GM12878 (cell line): Measurements from ENCODE around the gene THSD8. TPM values are rescaled to one million over a fixed set of nuclear protein-coding genes. Genes with fewer than 3 reads are reported as not detected.

Source experiments
- BCL11A ChIP-seq: IDR thresholded peaks from 2 replicates; pipeline ENCODE4 v1.6.1; 2011; ENCODE audit warnings: low read depth, low read length
- BRCA1 ChIP-seq: IDR thresholded peaks from 2 replicates; pipeline ENCODE4 v1.6.1; 2011; ENCODE audit warnings: low read depth, low read length, improper control_type of control experiment
- E2F4 ChIP-seq: IDR thresholded peaks from 2 replicates; pipeline ENCODE4 v1.6.1; 2012; ENCODE audit warnings: low read depth, low read length, improper control_type of control experiment
- IRF3 ChIP-seq: fragments of 450-650 bp; IDR thresholded peaks from 2 replicates; pipeline ENCODE4 v1.6.1; 2014; ENCODE audit warnings: mild to moderate bottlenecking
- IRF5 ChIP-seq: fragments of 450-650 bp; IDR thresholded peaks from 2 replicates; pipeline ENCODE4 v1.6.1; 2017; ENCODE audit warnings: borderline replicate concordance
- KAT2A ChIP-seq: conservative IDR thresholded peaks from 2 replicates; pipeline ENCODE4 v1.6.1; 2011; ENCODE audit warnings: low read depth, low read length; ENCODE audit not compliant: control insufficient read depth
- MLLT1 ChIP-seq: fragments of 450-650 bp; IDR thresholded peaks from 2 replicates; pipeline ENCODE4 v1.6.1; 2016; ENCODE audit warnings: mild to moderate bottlenecking
- MTA3 ChIP-seq: IDR thresholded peaks from 2 replicates; pipeline ENCODE4 v1.6.1; 2012; ENCODE audit warnings: low read length, inconsistent platforms, borderline replicate concordance
- NFYA ChIP-seq: IDR thresholded peaks from 2 replicates; pipeline ENCODE4 v1.6.1; 2011; ENCODE audit warnings: low read depth, mild to moderate bottlenecking, low read length, improper control_type of control experiment, borderline replicate concordance
- PAX8 ChIP-seq: fragments of 450-650 bp; IDR thresholded peaks from 2 replicates; pipeline ENCODE4 v1.6.1; 2017; ENCODE audit warnings: mild to moderate bottlenecking, moderate library complexity
- RB1 ChIP-seq: fragments of 450-650 bp; formaldehyde crosslinking; IDR thresholded peaks from 2 replicates; pipeline ENCODE4 v1.6.1; 2017; ENCODE audit warnings: mild to moderate bottlenecking, borderline replicate concordance
- SIX5 ChIP-seq: IDR thresholded peaks from 2 replicates; pipeline ENCODE4 v1.6.1; 2011; ENCODE audit warnings: mild to moderate bottlenecking, low read depth, low read length, moderate library complexity; ENCODE audit not compliant: severe bottlenecking
- TARDBP ChIP-seq: IDR thresholded peaks from 2 replicates; pipeline ENCODE4 v1.6.1; 2016; ENCODE audit warnings: borderline replicate concordance
- USF2 ChIP-seq: IDR thresholded peaks from 2 replicates; pipeline ENCODE4 v1.6.1; 2011; ENCODE audit warnings: low read depth, low read length, improper control_type of control experiment, borderline replicate concordance
- ZBTB4 ChIP-seq: fragments of 450-650 bp; formaldehyde crosslinking; IDR thresholded peaks from 2 replicates; pipeline ENCODE4 v1.4.0; 2022; ENCODE audit warnings: mild to moderate bottlenecking, moderate library complexity
- ZNF384 ChIP-seq: IDR thresholded peaks from 2 replicates; pipeline ENCODE4 v1.6.1; 2012; ENCODE audit warnings: low read depth, mild to moderate bottlenecking, low read length, improper control_type of control experiment, borderline replicate concordance
- ZNF622 ChIP-seq: fragments of 450-650 bp; IDR thresholded peaks from 2 replicates; pipeline ENCODE4 v1.6.1; 2017; ENCODE audit warnings: mild to moderate bottlenecking, inconsistent platforms
- polyA plus RNA-seq, 11 experiments: library from polyadenylated mRNA; depleted of rRNA in 4 of 11; unstranded in 6 of 11; stranded (reverse) in 5 of 11; fragments of >200 nt; fragmentation: Nextera tagmentation in 4 of 11; fragmentation: Illumina TruSeq in 1 of 11; extraction: Ambion mirVana in 4 of 11; extraction: Trizol in 1 of 11; gene quantifications; 1 replicate in 1 of 11; 2 replicates in 10 of 11; pipeline versions ENCODE4 v1.2.1 to v1.2.3, GENCODE V29; 2011 to 2016; ENCODE audit warnings: inconsistent platforms in 2 of 11, missing spikeins in 2 of 11, low read depth in 1 of 11
- total RNA-seq, 4 experiments: library from RNA; depleted of rRNA in 3 of 4; stranded (reverse); fragments of >200 nt in 3 of 4; fragmentation: Illumina TruSeq in 1 of 4; extraction: Trizol in 1 of 4; gene quantifications; 2 replicates each; pipeline versions ENCODE4 v1.2.1 to v1.2.3, GENCODE V29; 2013 to 2021

Gene THSD8
- total and polyA plus RNA-seq, 10 of the 15 experiments (the other 5 are each of a cell fraction or from before 2014, with no cell fraction given) = 0.24 to 32.3 (median 21.3) TPM; not detected in 2

GRCh38 chr19:12777217-12778016 lies 24.5 kb upstream of the THSD8 start (continued):
- TF ChIP-seq ZBTB4 (CRISPR knock-in tag) (no peak), RB1 (peak; percentile 76; the same call in 1 of the 2 replicates), USF2 (no peak), PAX8 (no peak), TARDBP (0 out of 2 replicates have a peak, but pooled peaks have one; percentile 35), E2F4 (no peak), MTA3 (no peak), BRCA1 (no peak), NFYA (no peak), KAT2A (no peak), MLLT1 (no peak), ZNF384 (no peak), SIX5 (no peak), IRF5 (no peak), IRF3 (no peak), BCL11A (no peak), ZNF622 (no peak)
